Measurements from ENCODE around the gene ATP6V0E2. TPM values are rescaled to one million over a fixed set of nuclear protein-coding genes. Genes with fewer than 3 reads are reported as not detected.
A peak's percentile ranks its signal among the peaks of the same experiment; 100 is the strongest.

ATP6V0E2 gene
- total RNA-seq, 1 experiment from 2014 or later = 26.2 TPM

DNA sequence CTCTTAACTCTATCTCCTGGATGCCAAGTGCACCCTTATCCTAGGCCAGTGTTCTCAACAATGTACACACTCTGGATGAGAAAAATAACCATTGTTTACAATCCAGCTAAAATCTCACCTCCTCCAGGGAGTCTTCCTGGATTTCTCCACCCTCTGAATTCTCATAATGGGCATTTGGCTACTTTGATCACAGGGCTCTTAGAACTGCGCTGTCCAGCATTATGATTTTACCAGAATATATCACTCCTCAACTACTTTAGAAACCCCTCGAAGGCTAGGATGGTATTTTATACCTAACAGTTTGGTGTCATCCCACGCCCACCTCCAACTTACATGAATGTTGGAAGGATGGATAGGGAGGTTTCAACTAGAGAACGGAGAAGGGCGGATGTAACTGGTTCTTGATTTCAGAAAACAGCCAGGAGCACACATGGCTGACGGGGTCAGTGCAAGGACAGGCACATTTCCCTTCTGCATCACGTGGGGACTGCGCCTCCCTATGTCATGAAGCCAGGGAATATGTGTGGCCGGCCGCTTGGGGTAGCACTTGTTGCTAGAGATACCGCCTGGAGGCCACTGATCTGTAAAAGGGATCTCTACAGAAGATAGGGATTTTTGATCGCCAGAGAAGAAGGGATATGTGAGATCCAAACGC is 1.2 kb upstream of the ATP6V0E2 start (continued):
- TF ChIP-seq SOX15 (CRISPR knock-in tag; IDR thresholded peaks at IDR 0.05) = no peak
- TF ChIP-seq, protein P1, sequence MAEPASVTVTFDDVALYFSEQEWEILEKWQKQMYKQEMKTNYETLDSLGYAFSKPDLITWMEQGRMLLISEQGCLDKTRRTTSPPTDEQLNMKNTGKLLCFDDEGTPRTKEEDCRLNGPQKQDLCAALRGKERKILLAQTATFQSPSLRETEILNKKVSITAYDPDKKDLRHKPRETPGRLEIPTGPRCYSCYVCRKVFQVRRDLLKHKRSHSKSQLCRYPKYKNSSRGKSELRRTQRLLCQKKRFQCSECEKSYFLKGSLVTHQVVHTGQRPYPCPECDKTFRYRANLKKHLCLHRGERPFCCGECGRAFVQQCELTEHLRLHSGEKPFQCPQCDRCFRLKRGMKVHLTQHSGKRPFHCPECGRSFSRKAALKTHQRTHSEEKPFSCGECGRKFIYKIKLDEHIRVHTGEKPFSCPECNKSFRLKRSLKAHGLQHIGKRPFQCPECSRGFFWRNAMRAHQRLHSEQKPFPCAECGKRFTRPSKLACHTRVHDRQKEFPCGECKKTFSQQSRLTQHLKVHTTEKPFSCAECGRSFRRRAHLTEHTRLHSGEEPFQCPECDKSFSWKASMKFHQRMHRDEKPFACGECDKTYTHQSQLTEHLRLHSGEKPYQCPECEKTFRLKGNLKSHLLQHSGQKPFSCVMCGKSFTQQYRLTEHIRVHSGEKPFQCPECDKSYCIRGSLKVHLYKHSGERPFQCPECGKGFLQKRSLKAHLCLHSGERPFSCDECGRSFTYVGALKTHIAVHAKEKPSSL (CRISPR knock-in tag; conservative IDR thresholded peaks at IDR 0.05) = no peak

DNA sequence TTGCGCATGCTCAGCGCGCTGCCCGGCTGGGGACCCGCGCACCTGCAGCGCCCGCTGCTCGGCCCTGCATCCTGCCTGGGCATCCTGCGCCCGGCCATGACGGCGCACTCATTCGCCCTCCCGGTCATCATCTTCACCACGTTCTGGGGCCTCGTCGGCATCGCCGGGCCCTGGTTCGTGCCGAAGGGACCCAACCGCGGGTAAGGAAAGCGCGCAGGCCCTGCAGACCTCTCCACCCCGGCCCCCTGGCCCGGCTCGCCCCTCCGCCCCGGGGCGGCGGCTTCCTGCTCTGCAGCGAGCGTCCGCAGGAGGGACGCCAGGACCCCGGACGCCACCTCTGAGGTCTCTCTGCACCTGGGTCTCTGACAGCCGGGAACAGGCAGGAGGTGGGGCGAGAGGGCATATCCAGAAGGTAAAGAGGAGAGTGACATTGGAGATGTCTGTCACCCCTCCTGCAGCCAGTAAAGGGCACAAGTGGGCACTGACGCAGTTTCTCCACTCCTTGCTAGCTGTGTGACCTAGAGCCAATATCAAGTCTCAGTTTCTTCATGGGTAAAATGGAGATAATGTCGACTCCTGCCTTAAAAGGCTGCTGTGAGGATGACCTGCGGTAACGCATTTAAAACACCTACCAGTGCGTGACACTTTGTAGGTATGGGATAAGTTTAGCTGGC is 338 bp downstream of the ATP6V0E2 start:
- H3K9me3 Mint-ChIP-seq = no peaks in the 10 kb centered on the region
- ChIA-PET POLR2A (no interaction called here), CTCF (interaction anchor here (1.0 to 1.6 kb wide), 3 partner anchors 9 to 13 kb away, joined by 3 to 6 read pairs (median 4); no protein-coding TSS in a partner anchor)
- DNase-seq (ENCODE audit: low spot score) = no peak
- H3K36me3 Mint-ChIP-seq = no peaks in the 10 kb centered on the region
- no peak for ATAC-seq
- peak; percentile 26; the same call in 1 of the 2 replicates for TF ChIP-seq ETV6 (CRISPR knock-in tag; IDR thresholded peaks at IDR 0.05)
- TF ChIP-seq ATF6 (CRISPR knock-in tag; IDR thresholded peaks at IDR 0.05) = no peak
- no peak for TF ChIP-seq JAZF1 (CRISPR knock-in tag; IDR thresholded peaks at IDR 0.05)
- 0 out of 2 replicates have a peak, but pooled peaks have one; percentile 48 for TF ChIP-seq TEAD1 (CRISPR knock-in tag; IDR thresholded peaks at IDR 0.05)
- no peak for TF ChIP-seq NFE2L1 (CRISPR knock-in tag; IDR thresholded peaks at IDR 0.05)
- no peak for TF ChIP-seq KAT7 (CRISPR knock-in tag; IDR thresholded peaks at IDR 0.05; ENCODE audit: borderline replicate concordance)
- TF ChIP-seq, protein P2, sequence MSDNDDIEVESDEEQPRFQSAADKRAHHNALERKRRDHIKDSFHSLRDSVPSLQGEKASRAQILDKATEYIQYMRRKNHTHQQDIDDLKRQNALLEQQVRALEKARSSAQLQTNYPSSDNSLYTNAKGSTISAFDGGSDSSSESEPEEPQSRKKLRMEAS (CRISPR knock-in tag; IDR thresholded peaks at IDR 0.05) = peak; percentile 31; the same call in 1 of the 2 replicates
- no peak for TF ChIP-seq CREM (CRISPR knock-in tag; IDR thresholded peaks at IDR 0.05)
- TF ChIP-seq ZNF423 (CRISPR knock-in tag; IDR thresholded peaks at IDR 0.05) = peak; percentile 82
- TF ChIP-seq FOXK1 (CRISPR knock-in tag; IDR thresholded peaks at IDR 0.05) = no peak
- TF ChIP-seq GRHL2 (CRISPR knock-in tag; IDR thresholded peaks at IDR 0.05; ENCODE audit: insufficient replicate concordance, severe bottlenecking) = no peak
- peaks cover 16% of the 10 kb centered on the region for H3K4me1 Mint-ChIP-seq
- peaks cover 26% of the 10 kb centered on the region for H3K27me3 Mint-ChIP-seq (ENCODE audit: low read depth)
- no peak overlapping the region for H3K27ac Mint-ChIP-seq
- H3K4me3 Mint-ChIP-seq = peak overlapping the region; percentile 68

DNA sequence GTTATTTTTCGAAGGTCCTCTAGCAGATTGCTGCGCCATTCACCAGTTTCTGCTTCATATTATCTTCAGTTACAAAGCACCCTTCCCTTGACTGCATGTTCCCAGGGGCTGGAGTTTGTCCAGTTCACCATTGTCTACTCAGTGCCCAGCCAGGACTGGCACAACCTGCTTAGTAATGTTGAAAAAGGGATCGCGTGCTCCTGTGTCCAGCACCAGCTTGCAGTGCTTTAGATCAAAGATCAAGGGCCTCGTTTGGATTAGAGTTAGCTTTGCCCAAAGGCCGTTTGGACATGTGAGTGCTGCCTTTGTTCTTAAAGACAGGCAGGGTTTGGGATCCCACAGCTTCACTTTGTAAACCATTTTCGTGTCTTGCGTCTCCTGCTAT is 867 bp downstream of the ATP6V0E2 start:
- ChIA-PET POLR2A (no interaction called here), CTCF (interaction anchor here (1.2 to 1.6 kb wide), 3 partner anchors 9 to 74 kb away, joined by 3 to 6 read pairs (median 4); no protein-coding TSS in a partner anchor)
- Mint-ChIP-seq H3K4me3 (peak overlapping the region; percentile 68), H3K36me3 (no peaks in the 10 kb centered on the region), H3K27me3 (ENCODE audit: low read depth) (peaks cover 26% of the 10 kb centered on the region), H3K4me1 (peaks cover 16% of the 10 kb centered on the region), H3K27ac (no peak overlapping the region), H3K9me3 (no peaks in the 10 kb centered on the region)
- TF ChIP-seq TP53 (CRISPR knock-in tag; IDR thresholded peaks at IDR 0.05) (no peak), OVOL2 (CRISPR knock-in tag; IDR thresholded peaks at IDR 0.05; ENCODE audit: borderline replicate concordance) (no peak), ZNF671 (CRISPR knock-in tag; IDR thresholded peaks at IDR 0.05) (no peak), TEAD4 (CRISPR knock-in tag; IDR thresholded peaks at IDR 0.05) (no peak), GABPB1 (CRISPR knock-in tag; IDR thresholded peaks at IDR 0.05) (no peak), SP1 (CRISPR knock-in tag; conservative IDR thresholded peaks at IDR 0.05) (no peak), ESRRA (CRISPR knock-in tag; IDR thresholded peaks at IDR 0.05; ENCODE audit: borderline replicate concordance) (no peak), RELA (CRISPR knock-in tag; IDR thresholded peaks at IDR 0.05; ENCODE audit: borderline replicate concordance) (no peak), CBFB (CRISPR knock-in tag; IDR thresholded peaks at IDR 0.05; ENCODE audit: low read depth) (no peak), ZNF138 (CRISPR knock-in tag; conservative IDR thresholded peaks at IDR 0.05) (no peak), ZNF512 (CRISPR knock-in tag; IDR thresholded peaks at IDR 0.05; ENCODE audit: borderline replicate concordance) (no peak)
- ATAC-seq = no peak
- DNase-seq (ENCODE audit: low spot score) = no peak

Measured in WTC11 (cell line).